HG03060 (cell line): ENCODE results near the gene DAAM2.

ENCODE experiments used
- ATAC-seq: cut with Tn5 transposase; IDR thresholded peaks from one replicate; pipeline ENCODE4 v1.9.1; 2021; ENCODE audit warnings: low read depth, moderate number of reproducible peaks; ENCODE audit not compliant: unreplicated experiment

Gene DAAM2

DNA sequence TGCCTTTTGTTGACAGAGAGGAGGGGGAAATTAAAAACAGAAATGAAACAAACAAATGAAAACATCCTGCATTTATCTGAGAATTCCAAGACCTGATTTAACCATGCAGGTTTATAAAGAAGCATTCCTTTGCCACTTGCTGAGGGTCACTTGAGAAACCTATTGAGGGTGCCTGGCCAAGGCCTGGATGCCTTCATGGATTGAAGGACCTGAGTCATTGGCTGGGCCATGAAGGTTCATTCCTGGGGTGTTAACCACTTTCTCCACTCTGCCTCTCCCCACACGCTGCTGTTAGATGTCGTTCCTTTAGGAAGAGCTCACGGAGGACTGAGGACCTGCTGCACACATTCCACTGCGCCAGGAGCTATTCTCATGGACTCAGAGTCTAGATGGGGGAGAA is 49.7 kb downstream of the DAAM2 start:
- ATAC-seq, result no peak

DNA sequence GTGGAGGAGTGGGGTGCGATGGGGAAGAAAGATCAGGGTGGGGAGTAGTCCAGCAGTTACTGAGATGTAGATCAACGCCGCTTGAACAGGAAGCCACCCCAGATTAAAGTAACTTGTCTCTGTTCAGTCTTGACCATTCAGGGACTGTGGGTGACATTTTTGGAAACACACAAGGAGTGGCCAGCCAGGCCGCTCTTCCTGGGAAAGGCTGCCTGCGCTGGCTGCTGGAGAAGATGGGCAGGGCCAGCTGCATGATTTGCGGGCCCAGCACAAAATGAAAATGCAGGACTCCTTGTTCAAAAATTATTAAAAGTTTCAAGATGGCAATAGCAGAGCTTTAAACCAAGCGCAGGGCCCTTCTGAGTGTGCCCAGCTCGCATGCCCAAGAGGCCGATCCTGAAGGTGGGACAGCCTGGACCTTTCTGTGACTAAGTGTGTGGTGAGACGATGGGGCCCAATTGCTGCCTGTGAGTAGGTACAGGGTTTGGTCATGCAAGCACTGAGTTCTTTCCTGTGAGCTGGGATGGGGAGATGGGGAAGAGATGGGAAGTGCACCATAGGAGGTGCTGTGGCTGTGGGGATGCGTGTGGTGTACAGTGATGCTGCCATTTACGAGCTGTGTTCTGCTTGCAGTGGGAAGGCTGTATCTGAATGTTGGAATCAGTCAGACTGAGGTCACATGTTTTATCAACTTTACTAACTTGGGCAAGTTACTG is 51.3 kb downstream of the DAAM2 start:
- ATAC-seq, result no peak

DNA sequence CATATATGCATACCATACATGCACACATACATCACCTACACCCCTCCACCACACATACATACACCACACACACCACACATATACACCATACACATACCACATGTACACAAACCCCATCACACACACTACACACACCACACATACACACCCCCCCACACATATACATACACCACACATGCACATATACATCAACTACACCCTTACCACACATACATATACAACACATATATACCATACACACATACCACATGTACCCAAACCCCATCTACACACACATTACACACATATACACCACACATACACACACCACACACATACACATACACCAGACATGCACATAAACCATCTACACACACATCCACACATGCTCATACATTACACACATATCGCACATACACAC is 52.7 kb downstream of the DAAM2 start:
- no peak for ATAC-seq

DNA sequence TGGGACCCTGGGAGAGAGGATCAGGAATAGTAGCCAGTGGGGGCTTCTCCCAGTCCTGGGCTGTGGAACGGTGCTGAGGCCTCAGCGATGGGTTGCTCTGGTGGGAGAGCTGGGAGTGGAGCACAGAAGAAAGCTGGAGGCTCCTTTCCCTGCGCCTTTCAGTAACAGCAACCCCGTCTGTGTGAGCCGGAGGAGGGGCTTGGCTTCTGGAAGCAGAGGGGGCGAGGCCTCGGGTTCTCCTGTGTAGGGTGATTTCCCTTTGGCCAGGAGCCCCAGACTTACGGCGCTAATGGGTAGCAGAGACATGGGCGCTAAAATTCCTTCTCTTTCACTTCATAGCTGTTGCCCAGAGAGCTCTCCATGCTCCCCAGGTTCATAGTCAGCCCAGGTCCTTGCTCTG is 55.0 kb downstream of the DAAM2 start:
- ATAC-seq, result no peak

DNA sequence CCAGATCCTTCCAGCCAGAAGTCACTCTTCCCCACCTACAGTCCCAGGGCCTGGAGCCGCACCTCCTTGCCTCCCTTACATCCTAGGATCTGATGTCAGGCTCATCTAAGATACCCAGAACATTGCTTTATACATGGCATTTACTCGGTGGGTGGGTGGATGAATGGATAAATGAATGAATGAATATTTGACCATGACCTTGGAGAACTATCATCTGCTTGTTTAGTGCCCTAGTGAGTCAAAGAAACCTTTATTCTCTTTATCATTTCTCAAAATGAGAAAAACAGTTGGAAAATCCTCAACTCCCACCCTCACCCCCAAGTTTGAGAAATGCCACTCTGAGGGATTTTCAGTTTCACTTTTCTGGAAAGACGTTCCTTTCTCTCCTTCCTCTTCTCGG is 56.0 kb downstream of the DAAM2 start:
- no peak for ATAC-seq

DNA sequence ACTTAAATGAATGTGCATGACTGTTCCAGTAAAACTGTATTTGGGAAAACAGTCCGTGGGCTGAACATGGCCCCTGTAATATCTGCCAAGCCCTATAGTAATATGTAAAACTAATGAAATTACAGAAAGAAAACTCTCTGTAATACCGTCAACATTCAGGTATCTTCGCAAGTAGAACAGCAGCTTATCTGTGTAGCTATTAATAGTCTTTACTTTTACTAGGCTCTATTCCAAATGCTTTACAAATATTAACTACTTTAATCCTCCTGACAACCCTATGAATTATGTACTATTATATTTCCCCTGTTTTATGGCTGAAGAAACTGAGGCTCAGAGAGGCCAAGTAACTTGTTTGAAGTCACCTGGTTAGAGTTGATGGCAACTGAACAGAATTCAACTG is 57.1 kb downstream of the DAAM2 start:
- ATAC-seq, result no peak

DNA sequence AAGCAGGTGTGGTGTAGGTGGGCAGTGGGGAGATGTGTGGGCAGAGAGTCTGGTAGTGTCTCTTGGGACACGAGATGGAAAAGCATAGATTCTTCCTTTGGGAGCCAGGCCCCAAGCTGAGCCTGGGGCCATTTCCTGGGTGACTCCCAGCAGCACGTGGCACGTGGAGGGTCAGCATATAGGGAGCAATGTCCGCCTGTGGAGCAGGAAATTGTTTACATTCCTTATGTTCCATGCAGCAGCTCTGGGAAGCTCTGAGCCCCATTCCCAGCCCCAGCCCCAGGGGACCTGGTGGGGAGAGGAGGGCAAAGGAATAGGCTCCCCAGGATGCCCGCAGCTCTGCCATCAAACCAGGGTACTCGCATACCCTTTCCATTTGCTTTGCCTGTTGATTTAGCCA is 57.6 kb downstream of the DAAM2 start:
- no peak for ATAC-seq

DNA sequence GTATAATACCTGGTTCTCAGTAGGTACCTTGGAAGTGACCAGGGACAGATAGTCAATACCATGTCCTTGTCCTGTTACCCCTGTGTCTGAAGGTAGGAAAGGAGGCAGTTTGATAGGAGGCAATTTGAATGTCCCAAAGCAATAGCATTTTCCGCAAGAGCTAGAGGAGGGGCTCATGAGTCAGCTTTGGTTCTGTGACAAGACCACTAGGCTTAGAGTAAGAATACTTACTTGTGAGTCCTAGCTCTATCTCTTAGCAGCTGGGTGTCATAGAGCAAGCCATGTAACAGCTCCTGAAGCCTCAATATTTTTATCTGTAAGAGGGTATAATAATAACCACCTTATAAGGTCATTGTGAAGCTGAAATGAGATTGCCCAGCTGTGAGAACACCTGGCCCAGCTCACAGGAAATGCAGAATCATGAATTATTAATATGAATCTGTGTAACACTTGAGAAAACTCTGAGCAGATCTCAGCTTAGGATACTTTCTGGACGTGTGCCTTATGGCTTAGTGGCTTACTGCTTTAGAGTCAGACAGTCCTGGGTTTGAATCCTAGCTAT is 58.6 kb downstream of the DAAM2 start:
- no peak for ATAC-seq

DNA sequence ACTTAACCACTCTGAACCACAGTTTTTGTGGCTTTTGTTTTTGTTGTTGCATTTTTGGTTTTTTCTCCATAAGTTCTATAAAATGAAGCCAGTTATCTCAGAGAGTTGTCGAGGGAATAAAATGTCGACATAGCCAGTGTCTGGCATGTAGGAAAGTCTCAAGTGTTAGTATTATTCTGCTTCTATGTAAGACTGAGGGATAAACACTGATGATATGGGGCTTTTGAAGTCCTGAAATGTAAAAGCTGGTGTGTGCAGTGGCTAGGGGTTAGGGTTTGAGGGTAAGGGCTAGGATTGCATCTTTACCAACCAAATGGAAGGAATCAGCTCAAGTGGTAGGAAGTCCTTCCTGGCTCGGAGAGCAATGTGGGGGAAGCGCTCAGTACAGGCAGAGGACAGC is 59.2 kb downstream of the DAAM2 start:
- ATAC-seq, result no peak

DNA sequence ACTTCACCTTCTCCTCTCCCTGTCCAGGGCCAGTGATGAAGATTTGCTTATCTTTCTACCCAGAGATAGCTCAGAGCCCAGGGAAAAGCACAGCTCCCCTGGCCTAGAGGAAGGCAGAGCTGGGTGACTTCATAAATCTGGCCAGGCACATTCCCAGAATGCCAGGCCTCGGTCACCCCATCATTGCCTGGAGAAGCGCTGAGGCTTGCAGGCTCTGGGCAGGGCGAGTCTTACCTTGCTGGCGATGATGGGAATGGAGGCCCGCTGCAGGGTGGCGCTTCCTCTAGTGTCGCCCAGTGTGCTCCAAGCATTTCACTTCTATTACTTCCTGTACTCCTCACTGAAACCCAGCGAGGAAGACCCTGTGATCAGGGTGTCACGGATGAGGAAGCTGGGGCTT is 60.1 kb downstream of the DAAM2 start:
- no peak for ATAC-seq

DNA sequence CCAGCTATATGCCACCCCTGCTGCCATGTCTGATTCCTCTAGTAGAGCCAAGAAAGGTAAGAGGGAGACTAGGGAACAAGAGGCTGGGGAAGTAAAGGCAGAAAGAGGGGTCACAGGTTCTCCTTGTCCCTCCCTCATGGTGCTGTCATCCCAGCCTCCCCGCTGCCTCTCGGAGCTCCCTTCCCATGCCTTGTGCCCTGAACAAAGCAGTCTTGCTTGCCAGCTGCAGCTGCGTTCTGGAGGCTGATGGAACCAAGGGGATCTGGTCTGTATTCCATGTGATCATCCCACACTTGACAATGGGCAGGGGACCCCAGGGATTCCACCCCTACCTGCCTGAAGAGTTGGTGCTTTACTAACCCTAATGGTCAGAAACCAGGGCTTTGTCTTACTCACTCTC is 61.4 kb downstream of the DAAM2 start:
- ATAC-seq, result no peak

DNA sequence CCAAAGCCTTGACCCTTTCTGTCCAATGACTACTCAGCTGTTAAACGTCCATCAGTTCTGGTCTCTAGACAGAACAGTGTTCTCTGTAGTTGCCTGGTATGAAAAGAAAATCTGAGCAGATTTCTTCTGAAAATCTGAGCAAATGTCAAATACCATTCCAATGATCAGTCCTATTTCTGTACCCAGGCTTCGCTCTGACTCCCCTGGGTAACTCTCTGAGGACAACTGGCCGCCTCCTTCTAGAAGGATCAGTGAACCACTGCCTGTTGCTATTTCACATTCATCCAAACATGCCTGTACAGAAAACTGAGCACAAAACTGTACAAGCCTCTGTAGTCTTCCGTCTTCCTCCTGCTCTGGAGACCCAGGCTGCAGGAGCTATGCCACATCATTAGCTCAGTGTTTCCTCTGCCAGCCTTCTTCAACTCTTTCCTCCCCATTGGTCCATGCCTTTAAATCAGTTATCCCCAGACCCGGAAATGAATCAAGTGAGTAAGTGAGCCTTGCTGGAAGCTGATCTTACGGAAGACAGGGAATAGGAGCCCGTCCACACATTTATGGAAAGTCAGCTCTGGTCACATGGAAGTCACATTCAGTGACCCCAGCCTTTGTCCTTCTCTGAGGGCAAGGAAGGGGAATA is 63.3 kb downstream of the DAAM2 start:
- no peak for ATAC-seq

DNA sequence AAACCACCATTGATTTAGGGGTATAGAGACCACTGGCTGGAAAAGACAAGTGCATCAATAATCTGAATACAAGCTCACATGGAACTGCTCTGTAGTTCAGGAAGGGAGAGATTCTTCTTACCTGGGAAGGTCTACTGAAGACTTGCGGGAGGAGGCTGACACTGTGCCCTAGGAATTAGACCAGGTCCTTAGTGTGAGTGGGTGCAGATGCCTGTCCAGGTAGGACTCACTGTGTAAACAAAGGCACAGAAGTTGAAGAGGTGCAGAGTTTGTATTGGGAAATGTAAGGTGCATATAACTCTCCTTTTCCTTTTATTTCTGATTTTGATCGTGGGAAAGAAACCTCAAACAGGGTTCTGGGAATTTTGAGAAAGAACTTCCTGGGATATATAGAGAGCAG is 66.8 kb downstream of the DAAM2 start:
- ATAC-seq, result no peak

DNA sequence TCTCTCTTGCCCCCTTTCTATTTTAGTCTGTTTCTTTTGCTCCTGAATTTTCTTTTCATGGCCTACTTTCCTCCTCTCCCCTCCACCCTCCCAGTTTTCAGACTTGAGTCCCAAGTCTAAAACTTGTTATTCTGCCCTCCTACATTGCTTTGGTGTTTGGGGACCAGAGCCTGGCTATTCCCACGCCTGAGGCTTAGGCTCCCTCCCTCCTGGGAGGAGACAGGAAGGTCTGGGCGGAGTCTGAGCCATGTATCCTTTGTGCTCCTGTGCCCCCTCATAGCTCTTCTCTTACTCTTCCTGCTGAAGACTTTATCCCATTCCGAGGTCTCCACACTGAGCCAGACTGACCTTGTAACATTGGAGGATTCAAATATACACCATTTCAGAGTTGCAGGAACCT is 69.5 kb downstream of the DAAM2 start:
- no peak for ATAC-seq

DNA sequence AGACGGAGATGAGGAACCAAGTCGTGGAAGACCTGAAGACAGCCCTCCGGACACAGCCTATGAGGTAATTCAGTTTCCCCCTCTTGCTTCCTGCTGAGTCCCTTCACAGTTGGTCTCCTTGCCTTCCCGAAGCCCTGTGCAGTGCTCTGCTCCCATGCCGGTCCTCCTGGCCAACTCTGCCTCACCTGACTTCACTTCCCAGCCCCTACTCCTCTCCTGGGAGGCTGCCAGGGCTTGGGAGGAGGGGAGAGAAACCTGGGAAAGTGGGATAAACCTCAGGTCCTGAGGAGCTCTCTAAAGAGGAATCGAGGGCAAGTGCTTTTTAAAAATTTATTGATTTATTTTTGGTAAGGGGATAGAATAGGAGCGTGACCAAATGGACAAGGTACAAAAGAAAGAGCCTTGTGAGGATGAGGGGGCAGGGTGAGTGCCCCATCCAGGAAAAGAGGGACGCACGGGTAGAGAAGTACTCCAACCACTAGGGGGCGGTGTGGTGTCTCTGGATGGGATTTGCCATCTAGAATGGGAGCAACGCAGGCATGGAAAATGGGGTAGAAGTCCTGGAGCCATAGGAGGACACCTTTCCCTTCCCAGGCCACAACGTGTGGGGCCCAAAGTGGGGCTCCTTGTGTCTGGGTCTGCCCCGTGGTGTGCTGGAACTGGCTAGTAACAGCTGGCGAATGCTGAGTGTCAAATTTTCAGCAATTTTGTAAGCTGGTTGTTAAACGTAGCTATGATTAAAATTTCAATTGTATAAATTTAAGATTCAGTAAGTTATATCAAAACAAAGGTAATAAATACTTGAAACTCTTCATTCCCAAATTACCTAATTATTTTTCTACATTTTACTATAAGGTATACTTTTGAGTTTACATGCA is 73.1 kb downstream of the DAAM2 start:
- ATAC-seq, result no peak

DNA sequence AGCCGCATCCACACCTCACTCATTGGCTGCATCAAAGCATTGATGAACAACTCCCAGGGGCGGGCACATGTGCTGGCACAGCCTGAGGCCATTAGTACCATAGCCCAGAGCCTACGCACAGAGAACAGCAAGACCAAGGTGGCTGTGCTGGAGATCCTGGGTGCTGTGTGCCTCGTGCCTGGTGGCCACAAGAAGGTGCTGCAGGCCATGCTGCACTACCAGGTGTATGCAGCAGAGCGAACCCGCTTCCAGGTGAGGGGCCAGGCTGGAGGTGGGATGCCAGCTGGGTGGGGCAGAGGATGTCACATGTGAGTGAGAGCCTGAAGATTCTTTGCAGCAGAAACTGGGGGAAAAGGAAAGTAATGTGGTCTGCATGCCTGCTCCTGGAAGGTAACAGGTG is 75.4 kb downstream of the DAAM2 start:
- no peak for ATAC-seq

DNA sequence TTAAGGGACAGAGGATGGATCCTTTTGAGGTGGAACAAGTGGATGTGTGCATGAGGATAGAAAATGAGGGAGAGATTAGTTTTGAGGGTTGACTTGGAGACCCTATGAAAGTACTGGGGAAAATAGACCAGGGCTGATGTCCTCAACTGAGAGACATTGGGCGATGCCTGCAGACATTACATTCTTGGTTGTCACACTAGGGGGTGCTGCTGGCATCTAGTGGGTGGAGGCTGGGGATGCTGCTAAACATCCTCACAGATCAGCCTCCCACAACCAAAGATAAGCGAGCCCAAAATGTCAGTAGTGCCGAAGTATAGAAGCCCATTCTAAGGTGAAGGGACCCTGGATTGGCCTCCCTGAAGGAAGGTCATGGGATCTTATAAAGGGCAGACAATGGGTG is 78.8 kb downstream of the DAAM2 start:
- ATAC-seq, result no peak

DNA sequence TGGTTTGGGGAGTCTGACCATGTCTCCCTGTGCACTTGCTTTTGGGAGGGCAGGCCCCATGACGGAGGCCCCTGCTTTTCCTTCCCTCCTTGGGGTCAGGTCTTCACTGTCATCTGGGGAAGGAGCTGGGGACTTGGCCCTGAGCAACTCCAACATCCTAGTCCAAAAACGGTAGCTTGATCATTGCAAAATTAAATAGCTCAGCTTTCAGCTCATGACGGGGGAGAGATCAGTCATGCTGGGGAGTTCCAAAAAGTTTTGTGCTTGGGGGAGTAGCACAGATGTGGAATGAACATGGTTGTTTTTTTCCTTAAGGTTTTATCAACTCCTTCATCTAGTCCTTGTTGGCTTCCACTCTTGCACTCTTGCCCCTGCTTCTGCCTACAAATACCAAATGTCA is 81.3 kb downstream of the DAAM2 start:
- ATAC-seq, result no peak

DNA sequence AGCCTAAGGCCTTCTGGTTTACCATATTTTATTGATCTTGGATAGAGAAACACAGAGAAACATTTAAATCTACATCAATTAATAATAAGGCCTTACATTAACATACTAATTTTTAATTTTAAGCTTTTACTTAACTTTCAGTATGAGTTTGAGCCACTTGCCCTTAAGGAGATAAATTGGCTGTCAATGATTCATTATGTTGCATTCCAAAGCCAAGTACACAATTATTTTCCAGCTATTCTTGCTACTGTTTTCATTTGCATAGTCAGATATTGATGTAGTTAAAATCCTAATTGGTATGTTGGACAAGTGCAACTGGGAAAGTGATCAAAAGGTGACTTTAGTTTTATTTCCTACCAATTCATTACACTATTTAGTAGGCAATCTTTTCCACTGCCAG is 83.9 kb downstream of the DAAM2 start:
- ATAC-seq, result no peak

DNA sequence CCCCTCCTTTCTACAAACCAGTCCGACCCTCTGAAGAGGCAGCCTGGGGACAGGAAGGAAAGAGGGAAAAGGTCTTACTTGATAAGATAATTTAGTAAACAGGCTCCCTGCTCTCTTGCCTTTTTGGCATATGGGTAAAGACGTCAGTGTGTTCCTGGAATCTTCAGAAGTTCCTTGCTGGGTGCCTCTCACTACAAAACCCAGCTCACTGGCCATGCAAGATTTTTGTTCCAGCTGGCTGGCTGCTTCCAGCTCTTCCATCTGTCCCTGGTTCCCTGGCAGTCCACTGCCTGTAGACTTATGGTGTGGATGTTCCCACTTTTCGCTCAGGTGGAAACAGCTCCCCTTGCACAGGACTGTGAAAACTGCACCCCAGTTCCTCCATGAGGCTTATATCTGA is 84.7 kb downstream of the DAAM2 start:
- no peak for ATAC-seq

DNA sequence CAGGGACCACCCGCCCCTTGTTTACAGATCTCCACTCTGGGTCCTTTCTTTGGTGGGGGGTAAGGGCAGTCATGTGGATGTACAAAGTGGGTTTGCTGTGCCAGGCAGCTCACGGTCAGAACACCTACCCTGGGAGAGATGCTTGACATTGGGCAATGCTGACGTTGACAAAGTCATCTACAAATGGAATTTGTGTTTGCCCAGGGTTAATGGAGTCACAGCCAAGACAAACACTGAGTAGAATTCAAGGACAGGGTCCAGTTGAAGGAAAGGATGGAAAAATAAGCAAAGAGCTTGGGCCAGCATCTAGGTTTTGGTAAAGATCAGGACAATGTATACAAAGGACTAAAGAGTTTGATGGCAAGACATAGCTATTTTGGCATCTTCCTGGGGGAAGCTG is 87.4 kb downstream of the DAAM2 start:
- ATAC-seq, result no peak
